ENCODE results near the gene POU4F1.

POU4F1 gene

DNA sequence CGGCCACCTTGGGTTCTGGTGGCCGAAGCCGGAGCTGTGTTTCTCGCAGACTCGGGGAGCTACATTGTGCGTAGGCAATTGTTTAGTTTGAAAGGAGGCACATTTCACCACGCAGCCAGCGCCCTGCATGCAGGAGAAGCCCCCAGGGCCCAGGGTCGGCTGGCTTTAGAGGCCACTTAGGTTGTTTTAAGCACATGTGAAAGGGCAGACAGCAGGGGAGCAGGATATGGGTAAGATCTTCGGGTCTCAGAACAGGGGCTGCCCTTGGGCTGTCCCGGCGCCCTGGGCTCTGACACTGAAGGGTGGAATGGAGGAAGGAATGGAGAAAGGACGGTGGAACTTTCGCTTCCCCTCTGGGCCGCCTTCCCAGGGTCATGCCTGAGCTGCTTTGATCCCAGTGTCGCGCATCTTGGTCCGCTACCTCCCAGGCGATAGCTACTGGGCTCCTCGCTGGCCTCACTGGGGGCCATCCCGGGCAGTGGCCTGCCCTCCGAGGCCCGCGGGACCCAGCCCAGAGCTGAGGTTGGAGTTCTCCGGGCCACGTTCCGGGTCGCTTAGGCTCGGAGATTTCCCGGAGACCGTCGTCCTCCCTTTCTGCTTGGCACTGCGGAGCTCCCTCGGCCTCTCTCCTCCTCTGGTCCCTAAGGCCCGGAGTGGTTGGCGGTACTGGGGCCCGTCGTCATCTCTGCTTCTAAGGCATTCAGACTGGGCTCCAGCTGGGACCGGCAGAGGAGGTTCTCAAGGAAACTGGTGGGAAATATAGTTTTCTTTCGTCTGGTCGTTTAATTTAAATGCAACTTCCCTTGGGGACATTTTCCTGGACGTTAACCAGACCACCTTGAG lies 4.3 kb upstream of the POU4F1 start:
- DNase-seq, result no peak
- in situ Hi-C loops (cut with MboI; ENCODE audit: low pct_unique_long_range_greater_than_20kb, low sequenced_read_pairs), result no loop called here

DNA sequence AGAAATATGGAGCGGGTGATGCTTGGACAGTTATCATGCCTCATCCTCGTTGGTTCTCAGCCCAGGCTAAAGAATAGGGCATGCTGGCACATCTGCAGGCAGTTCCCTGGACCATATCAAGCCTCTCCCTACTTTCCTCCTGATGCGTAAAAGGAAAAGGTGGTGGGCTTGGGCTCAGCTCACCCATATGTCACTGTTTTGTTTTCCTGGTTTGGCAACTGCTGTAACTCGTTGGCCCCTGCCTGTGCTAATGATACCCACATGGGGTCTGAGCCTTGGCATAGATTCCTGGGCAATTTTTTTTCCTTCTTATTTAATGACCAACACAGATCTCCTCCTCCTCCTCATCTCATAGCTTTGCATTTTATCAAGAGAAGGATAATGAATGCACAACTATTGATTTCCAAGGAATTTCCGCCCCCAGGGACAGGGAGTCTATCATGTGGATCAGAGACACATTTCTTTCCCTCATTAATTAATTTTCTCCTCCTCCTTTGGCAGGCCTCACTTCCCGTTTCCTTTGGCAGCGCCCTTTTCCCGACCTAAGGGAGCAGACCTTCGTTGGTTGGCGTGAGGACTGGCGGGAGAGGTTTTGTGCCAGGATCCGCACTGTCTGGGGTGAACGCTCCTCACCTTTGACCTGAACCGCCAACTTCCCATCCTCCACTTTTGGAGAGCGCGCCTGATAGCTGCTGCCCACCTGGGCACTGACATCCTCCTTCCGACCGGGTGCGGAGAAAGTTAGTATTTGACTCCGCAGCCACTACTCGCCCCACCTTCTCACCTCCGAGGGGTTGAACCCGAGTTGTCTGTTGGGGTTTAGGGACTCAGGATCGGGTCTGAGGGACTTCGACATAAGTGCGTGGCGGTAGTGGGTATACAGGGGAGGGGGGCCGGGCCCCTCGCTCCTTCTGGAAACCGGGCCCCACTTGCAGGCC lies 3.4 kb upstream of the POU4F1 start:
- in situ Hi-C loops (cut with MboI; ENCODE audit: low pct_unique_long_range_greater_than_20kb, low sequenced_read_pairs), result no loop called here

GRCh38 chr13:78604782-78605611 lies 1.6 kb upstream of the POU4F1 start:
- peak; percentile 40 for DNase-seq
- in situ Hi-C loops (cut with MboI; ENCODE audit: low pct_unique_long_range_greater_than_20kb, low sequenced_read_pairs), result no loop called here

More for the DNA sequence above, 3.4 kb upstream of the POU4F1 start:
- DNase-seq, result no peak

GRCh38 chr13:78602561-78603239 lies 652 bp downstream of the POU4F1 start:
- peak; percentile 50 for DNase-seq
- in situ Hi-C loops (cut with MboI; ENCODE audit: low pct_unique_long_range_greater_than_20kb, low sequenced_read_pairs), result no loop called here

DNA sequence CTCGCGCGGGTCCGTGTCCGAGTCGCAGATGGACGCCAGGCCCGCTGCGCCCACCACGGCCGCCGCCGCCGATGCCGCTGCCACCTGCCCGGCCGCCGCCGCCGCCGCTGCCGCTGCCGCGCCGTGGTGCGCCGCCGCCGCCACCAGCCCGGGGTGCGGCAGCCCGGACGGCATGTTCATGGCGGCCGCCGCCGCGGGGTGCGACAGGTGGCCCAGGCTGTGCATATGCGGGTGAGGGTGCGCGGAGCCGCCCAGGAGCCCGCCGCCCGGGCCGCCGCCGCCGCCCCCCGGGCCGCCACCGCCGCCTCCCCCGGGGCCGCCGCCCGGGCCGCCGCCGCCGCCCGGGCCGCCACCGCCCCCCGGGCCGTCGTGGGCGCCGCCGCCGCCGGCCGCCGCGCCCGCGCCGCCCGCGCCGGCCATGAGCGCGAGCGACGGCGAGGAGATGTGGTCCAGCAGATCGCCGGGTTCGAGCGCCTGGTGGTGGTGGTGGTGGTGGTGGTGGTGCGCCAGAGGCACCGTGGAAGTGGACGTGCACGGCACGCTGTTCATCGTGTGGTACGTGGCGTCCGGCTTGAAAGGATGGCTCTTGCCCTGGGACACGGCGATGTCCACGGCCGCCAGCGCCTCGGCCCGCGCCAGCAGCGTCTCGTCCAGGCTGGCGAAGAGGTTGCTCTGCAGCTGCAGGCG lies 1.3 kb downstream of the POU4F1 start:
- no peak for DNase-seq
- in situ Hi-C loops (cut with MboI; ENCODE audit: low pct_unique_long_range_greater_than_20kb, low sequenced_read_pairs), result no loop called here

- DNase-seq, result no peak
- in situ Hi-C loops (cut with MboI; ENCODE audit: low pct_unique_long_range_greater_than_20kb, low sequenced_read_pairs), result no loop called here
Measured at GRCh38 chr13:78601124-78601873, 2.1 kb downstream of the POU4F1 start.

DNA sequence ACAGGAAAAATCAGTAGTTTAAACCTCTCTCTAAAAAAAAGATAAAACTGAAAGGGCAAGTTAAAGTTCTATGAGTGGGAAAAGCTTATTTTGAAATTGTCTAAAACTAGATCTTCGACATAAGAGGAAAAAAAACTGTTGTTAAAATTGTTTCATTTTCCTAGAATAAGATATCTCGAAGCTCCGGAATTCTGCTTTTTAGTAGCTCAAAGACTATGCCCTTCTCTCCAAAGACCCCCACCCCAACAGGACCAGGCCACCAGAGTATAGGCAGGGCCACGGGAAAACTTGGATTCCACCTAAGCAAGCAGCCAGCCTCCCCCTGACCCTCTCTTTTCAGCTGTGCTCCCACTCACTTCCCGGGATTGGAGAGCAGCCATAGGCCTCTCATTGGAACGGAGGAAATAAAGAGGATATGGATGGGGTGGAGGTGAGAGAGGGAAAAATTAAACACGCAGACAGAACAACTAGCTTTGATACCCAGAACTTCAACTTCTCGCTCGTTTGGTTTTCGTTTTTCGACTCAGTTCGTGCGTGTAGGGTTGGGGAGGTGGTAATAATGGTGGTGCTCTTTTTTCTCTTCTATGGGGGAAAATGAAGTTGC lies 3.0 kb downstream of the POU4F1 start:
- in situ Hi-C loops (cut with MboI; ENCODE audit: low pct_unique_long_range_greater_than_20kb, low sequenced_read_pairs), result no loop called here
- DNase-seq, result no peak

DNA sequence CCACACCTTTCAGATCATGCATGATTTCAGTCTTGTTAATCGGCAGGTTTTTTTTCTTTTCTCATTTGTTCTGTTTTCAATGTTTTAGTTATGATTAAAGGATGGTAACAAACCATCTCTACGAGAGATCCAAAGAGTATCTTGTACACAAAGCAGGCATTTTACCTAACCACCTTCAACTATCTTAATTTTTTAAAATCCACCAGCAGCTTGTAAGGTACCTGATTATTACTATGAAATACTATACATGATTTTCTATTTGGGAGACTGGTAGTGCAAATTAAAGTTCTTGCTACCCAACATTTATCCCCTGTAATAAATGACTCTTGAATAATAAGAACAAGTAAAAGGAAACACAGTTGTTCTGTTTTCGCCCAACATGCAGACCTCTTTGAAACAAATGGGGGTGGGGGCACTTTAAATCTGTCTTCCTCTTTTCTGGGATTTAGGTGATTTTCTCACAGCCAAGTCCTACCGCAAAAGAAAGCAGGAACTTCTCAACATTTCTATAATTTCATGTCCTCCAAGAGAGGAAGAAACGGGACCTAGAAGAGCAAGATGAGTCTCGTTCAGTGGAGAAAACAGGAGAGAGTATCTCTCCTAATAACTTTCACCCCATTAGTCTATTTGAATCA lies 3.6 kb downstream of the POU4F1 start:
- in situ Hi-C loops (cut with MboI; ENCODE audit: low pct_unique_long_range_greater_than_20kb, low sequenced_read_pairs), result no loop called here

GRCh38 chr13:78598966-78599644 lies 4.2 kb downstream of the POU4F1 start:
- in situ Hi-C loops (cut with MboI; ENCODE audit: low pct_unique_long_range_greater_than_20kb, low sequenced_read_pairs), result no loop called here
- no peak for DNase-seq

More for the DNA sequence above, 3.6 kb downstream of the POU4F1 start:
- DNase-seq, result peak; percentile 77

- in situ Hi-C loops (cut with MboI; ENCODE audit: low pct_unique_long_range_greater_than_20kb, low sequenced_read_pairs), result no loop called here
- DNase-seq, result no peak
Measured at GRCh38 chr13:78598116-78598781, 5.1 kb downstream of the POU4F1 start.

DNA sequence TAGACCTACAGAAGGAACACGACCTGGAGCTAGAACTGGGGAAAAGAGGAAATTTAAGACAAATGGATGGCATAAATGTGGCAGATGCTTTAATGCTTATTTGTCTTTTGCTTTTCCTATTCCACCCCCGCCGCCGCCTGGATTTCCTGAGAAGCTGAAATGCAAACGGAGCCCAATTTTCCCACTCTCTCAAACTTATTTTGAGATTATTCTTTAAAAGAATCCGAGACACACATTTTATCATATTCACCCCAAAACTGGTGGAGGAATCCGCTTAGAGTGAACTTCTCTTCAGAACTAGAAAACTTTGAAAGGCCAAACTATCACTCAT lies 5.8 kb downstream of the POU4F1 start:
- in situ Hi-C loops (cut with MboI; ENCODE audit: low pct_unique_long_range_greater_than_20kb, low sequenced_read_pairs), result no loop called here
- no peak for DNase-seq

DNA sequence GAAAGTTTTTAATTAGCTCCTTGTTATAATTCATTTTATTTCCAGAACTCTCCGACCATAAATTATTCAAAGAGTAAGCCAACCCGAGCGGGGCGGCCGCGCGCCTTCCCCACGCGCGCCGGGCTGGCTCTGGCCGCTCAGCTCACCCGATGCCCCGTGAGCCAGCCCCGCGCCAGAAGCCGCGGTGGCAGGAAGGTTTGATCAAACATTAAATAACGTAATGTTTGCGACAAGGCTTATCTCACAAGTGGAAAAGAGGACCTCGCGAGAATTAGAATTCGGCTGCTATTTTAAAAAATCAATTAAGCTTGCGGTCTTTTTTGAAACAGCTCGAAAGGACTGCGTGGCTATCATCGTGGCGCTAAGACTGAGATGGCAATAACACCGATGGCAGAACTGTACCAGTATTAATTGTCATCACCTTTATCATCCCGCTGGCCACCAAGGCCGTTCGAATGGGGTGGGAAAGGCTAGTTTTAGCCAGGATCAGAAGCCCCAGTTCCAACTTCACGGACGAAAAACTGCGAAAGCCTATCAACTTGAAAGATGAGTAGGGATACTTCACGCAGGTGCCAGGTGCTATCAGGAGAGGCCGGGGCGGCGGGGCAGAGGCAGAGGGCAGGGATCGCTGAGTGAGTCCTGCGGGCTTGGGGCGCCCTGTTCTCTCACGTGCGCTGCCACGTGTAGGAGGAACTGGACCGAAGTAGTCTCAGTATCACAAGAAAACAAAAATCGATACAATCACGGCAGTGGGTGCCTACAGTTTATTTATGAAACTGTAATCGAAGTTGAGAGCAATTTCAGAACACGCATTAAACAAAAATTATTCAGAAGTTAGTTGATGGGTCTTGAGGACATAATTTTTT lies 6.4 kb downstream of the POU4F1 start:
- DNase-seq, result no peak

DNA sequence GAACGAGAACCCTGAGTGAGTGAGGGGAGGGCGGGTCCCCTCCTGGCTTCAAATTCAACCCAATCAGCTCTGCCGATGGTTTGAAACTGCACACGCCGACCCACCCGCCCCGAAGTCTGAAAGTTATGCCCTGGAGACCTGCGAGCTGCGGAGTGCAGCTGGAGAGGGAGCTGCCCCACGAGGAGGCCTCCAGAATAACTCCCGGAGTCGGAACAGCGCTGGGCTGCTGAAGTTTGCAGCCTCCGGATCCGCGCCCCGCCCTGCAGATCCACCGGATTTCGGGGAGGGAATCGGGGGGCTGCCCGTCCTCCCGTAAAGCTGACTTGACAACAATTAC lies 7.0 kb downstream of the POU4F1 start:
- in situ Hi-C loops (cut with MboI; ENCODE audit: low pct_unique_long_range_greater_than_20kb, low sequenced_read_pairs), result no loop called here
- DNase-seq, result no peak

More for the DNA sequence above, 6.4 kb downstream of the POU4F1 start:
- in situ Hi-C loops (cut with MboI; ENCODE audit: low pct_unique_long_range_greater_than_20kb, low sequenced_read_pairs), result no loop called here

GRCh38 chr13:78595495-78596398 lies 7.6 kb downstream of the POU4F1 start:
- in situ Hi-C loops (cut with MboI; ENCODE audit: low pct_unique_long_range_greater_than_20kb, low sequenced_read_pairs), result no loop called here
- DNase-seq, result no peak
